ENCODE results near the gene ETNK2.

The ETNK2 gene

DNA sequence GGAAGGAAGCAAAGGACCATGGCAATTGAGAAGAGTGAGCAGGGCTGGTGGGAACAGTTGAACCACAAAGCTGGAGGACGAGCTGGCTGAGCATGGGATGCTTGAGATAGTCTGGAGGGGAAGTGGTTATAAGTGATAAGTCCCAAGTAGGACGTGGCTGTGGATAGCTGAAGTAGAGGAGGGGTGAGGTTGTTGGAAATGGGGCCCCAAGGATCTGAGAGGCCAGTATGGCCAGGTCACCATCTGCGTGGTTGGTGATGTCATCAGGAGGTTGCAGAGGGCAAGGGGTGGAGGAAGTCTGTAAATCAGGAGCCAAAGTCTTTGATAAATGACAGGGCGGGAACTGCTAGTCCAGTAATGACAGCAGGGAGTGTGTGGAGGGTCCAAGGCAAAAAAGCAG, 25.3 kb upstream of the ETNK2 start:
- no peak for DNase-seq (ENCODE audit: low spot score)

DNA sequence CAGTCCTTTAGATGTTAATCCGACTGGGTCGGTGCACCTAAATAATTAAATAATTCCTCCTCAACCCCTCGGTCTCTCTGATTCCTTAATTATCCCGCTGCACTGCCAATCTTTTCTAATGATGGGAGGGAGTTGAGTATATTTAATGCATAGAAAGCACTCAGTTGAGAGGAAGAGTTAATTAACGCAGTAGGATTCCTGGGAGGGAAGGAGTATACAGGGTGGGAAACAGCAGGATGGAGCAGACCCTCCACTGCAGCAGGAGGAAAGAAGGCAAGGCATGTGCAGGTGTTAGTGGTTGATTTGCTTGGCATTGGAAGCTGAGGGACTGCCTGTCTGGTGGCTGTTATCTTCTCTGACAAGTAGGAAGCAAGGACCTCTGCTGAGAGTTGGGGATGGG, 24.2 kb upstream of the ETNK2 start:
- no peak for DNase-seq (ENCODE audit: low spot score)

DNA sequence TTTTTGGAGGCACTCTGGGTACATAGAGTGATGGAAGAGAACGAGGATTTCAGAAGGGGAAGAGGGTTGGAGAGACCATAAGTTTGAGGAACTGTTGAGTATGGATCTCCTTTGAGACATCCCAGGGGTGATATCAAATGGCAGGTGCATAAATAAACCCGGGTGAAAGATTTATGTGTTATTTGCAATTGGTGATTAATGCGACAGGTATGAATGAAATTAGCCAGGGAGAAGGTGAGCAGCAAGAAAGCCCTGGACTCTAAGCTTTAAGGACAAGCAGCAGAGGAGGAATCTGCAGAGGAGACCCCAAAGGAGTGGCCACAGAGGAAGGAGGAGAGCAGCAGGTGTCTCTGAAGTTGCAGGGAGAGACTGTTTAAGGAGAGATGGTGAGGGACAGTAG, 23.1 kb upstream of the ETNK2 start:
- no peak for DNase-seq (ENCODE audit: low spot score)

DNA sequence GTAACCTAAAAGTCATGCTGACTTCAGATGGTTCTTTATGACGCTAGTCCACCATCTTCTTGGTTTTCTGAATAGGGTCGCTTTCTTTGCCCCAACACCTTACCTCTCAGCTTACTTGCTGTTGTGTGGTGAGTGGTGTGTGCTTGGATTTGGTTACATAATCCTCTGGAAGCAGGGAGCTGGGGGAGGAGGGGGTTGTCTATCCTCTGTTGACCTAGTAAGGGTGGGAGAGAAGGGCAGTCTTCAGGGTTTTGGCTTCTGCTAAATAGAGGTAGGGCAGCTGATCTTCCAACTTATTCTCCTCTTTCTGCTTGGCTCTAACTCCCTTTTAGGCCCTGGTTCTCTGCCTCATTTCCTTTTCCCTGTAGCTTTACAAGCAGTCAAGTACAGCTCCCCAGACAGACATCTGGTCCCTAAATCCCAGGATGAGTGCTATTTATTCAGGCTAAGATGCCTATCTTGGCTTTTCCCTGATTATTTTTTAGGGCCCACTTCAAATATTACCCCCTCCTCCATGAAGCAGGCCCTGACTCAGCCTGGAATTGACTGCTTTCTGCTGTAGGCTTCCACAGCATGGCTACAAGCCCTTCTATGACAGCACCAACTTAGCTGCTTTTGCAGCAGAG, 20.7 kb upstream of the ETNK2 start:
- no peak for DNase-seq (ENCODE audit: low spot score)

DNA sequence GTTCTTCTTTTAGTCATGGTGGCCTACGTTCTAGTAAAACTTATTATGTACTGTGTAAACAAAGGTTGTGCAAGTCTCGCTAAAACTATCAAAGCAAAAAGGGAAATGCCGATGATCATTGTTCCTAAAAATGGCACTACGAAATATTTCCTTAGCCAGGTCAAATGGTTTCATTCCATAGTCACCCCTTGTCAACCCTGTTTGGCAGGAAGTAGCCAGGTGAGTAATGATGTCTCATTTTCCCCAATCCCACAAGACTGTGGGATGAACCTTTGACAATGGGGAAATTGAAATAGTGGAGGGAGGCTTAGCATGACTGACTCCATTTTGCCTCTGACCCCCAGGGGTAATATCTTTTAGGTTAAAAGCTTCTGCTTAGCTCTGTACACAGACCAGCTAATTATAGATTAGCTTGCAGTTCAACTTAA, 19.9 kb upstream of the ETNK2 start:
- DNase-seq (ENCODE audit: low spot score), result no peak

DNA sequence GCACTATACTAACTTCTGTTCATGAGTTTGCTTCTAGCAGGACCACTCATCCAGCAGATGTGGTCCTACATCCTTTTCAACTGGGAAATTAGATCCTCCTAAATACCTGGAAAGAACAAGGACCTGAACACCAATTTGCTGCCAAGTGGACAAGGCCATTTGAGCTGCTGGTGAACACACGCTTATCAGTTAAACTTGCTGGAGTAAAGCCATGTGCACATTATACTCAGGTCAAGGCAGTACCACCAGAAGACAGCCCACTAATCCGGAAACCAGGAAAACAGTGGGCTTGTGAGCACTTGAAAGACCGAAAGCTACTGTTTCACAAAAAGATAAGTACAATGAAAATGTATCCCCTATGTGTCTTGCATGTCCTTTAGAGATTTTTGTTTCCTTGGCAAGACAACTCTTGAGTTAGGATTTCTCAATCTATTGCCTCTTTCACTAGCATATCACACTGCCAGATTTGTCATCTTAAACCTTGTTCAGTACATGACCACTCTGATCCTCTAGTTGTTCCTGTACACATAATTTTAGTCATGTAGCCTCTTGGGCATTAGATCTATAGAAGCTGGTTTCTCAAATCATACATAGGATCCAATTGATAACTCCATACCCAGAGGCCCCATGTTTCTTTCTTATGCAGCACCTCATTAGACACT, 18.8 kb upstream of the ETNK2 start:
- no peak for DNase-seq (ENCODE audit: low spot score)

DNA sequence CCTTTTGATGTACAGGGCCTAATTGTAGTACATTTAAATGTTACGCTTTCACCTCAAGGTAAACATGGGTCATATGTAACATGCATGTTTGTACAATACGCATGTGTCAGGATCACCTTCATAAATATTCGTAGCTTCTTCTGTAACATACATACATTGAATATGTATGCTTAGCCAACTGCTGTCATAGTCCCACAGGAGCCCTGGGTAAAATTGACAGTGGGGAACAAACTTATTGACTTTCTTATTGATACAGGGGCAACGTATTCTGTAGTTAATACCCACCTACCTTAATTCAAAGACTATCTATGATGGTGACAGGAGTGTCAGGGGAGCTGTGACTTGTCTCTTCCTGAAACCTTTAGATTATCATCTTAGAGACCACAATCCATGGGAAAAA, 18.0 kb upstream of the ETNK2 start:
- no peak for DNase-seq (ENCODE audit: low spot score)

DNA sequence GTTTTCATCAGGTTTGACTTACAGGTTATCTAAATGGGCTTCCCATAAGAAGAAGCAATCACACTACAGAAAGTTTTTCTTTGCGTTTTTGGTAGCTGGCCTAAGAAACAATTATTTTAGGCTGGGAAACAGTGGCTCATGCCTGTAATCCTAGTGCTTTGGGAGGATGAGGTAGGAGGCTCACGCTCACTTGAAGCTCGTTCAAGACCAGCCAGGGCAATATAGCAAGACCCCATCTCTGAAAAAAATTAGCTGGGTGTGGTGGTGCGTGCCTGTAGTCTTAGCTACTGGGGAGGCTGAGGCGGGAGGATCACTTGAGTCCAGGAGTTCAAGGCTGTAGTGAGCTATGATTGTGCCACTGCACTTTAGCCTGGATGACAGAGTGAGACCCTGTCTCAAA, 15.9 kb upstream of the ETNK2 start:
- DNase-seq (ENCODE audit: low spot score), result no peak

DNA sequence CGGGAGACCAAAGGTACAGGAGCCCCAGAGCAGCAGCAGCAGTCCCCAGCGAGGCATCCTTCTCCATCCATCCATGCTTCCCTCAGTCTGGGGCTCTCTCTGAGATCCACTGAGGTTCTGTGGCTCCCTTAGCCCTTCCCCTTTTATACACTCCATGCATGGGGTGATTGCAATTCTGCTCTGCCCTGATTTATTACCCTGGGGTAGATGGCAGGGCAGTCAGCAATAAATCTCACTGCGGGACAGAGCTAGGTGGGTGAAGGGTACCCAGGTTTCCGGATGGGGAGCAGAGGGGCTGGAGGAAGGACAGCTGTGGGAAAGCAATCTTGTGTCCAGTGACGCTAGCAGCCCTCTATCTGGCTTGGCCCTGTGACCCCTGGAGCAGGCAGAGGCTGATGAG, 14.4 kb upstream of the ETNK2 start, which contains the start of gene REN:
Gene REN, minus strand, starts transcription at position 119 of the 400 bp plus-strand sequence. Its CDS starts 44 bp downstream, at position 75.
- no peak for DNase-seq (ENCODE audit: low spot score)

DNA sequence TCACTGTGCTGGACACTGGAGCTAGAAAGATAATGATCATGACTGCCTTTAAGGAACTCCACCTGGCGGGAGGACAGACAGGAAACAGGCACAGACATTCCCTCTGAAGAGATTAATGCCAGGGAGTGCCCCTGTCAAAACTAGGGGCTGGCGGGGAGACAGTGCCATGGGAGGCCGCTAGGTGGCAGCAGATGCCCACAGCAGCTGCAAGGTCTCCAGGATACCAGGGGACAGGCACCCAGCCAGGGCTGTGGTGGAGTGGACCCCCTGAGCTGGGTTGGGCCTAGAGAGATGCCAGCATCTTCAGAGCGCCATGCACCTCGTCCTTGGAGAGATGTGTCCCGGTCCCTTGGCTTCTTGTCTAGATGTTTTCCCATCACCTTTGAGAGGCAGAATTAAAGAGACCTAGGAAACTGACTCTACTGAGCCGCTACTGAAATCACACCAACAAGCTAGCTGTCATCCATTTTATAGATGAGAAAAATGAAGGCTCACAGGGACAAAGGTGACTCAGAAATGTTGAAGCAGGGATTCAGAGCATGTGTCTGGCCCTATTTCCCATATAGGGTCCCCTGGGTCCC, 10.7 kb upstream of the ETNK2 start:
- peak; percentile 73 for DNase-seq (ENCODE audit: low spot score)

DNA sequence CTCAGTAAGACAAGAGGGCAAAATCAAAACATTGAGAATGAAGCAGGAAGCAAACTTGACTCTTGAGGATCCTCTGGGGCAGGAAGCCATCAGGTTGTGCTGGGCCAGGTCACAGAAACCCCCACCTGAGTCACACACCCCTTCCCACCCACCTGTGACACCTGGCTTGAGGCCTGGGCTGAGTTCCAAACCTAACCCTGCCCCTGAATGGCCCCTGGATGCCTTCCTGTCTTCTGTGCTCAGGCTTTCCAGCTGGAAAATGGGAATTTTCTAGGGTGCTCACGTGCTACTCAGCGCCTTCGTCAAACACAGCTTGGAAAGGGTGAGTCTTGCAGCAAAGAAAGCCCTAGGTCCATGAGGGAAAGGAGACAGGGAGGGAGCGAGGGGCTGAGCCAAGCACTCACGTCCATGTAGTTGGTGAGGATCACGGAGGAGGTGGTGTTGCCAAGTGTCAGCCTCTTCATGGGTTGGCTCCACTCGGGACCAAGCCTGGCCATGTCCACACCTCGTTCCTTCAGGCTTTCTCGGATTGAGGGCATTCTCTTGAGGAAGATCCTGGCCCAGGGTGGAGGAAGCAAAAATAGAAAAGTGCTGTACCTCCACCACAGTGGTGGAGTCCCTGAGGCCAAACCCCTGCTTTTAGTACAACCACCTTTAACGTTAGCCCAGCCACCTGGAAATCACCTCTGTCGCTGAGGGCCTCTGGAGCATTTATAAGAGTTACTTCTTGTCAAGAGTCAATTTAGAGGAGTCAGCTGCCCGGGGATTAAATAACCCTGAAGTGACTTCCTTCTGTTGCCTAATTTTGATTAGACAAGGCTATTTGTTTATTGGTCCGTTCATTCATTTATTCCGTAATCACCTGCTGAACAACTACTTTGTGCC, 10.0 kb upstream of the ETNK2 start:
- DNase-seq (ENCODE audit: low spot score), result no peak

DNA sequence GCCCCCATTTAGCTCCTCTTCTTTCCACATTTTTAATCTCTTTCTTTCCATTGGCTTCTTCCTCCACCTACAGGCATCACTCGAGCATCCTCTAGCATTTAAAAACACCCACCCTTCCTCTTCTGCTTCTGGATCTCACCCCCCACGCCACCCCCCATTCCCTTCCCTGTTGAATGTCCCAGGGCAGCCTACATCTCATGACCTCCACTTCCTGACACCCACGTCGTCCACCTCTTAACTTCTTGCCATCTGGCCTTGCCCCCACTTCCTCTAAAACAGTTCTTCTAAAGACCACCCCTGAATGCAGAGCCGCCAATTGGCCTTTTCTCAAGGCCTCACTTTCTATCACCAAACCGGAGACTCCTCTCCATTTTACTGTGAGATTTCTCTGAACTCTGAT, 6.1 kb upstream of the ETNK2 start:
- DNase-seq (ENCODE audit: low spot score), result no peak

DNA sequence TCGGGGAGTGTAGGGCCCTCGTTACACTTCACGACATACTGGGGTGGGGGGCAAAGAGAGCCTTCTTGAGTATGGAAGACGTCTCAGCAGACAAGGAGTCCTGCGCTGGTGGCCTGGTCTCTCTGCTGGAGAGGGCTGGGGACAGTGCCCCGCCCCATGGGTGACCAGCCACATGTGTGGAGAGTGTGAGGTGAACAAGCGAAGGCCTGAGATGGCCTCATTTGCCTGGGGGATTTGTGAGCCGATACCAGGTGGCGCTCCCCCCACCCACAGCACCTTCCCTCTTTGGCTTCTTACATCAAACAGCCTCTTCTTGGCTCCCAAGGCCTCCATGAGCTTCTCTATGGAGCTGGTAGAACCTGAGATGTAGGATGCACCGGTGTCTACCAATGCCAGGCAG, 4.0 kb upstream of the ETNK2 start:
- no peak for DNase-seq (ENCODE audit: low spot score)

DNA sequence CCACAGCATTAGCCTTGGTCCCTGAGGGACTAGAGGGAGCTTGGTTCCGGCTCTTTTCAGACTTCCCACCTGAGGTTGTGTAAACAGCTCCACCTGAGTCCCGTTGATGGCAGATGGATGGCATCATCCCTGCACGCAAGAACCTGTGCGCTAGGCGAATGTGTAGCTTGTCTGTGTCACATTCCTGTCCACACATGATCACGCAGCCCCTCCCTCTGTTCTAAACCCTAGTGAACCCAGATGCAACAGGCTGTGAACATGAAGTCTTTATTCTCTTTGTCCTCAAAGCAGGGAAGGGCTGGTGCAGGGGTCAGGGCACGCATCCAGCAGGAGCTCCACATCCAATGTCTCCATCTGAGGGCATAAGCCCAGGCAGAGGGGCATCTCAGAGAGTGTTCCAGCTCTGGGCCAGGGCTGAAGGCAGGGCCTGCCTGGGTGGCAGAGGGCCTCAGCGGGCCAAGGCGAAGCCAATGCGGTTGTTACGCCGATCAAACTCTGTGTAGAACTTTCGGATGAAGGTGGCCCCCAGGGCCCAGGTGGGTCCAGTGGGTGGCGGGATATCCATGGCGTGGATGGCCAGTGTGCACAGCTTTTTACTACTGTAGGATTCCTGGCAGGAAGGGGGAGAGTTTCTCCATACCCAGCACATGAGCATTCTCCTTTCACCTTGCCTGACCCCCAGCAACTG, 2.9 kb upstream of the ETNK2 start:
- DNase-seq (ENCODE audit: low spot score), result no peak

DNA sequence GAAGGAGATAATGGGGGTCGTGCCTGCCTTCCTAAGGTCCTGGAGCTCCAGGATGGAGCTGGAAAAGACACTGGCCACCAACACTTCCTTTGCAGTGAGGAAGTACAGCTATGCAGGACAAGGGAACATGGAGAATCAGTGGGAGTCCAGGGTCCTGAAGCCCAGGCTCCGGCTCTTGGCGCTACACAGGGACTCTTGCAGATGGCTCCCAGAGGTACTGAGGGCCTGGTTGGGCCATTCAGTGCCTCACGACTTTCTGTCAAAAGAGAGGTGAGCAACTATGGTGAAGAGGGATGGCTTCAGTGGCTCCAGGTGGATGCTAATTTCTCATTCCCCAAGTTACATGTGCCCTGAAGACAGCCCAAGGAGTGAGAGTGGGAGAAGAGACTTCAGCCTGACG, 1.8 kb upstream of the ETNK2 start:
- no peak for DNase-seq (ENCODE audit: low spot score)

DNA sequence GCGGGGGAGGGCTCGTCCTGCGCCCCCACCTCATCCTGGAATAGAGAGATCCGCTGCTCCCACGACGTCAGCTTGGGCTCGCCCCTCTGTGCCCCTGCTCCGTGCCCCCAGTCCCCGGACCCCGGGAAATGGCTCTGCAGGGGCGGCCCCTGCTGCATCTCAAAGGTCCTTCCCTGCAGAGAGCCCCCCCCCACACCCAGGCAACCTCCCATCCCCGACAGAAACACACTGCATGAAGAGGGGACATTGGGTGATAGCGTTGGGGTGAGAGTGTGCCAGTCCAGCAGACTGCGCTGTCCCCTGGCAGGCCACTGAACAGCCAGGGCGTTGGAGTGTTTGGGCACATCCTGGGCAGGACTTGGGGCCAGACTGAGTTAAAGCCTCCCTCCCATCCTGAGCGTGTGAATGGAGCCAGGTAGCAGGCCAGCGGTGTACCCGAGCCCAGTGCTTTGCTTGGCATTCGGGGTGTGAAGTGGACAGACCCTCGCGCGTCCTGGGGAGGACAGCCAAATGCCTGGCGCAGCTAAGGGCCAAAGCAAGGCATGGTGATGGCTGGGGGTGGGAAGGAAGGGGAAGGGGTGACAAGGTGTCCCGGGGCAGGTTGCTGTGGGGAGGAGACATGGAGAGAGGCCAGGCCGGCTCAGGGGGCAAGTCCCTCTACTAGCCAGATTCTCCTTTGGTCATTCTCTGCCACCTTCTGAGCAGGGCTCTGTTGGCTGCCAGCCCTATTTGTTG, 633 bp upstream of the ETNK2 start:
- DNase-seq (ENCODE audit: low spot score), result no peak

DNA sequence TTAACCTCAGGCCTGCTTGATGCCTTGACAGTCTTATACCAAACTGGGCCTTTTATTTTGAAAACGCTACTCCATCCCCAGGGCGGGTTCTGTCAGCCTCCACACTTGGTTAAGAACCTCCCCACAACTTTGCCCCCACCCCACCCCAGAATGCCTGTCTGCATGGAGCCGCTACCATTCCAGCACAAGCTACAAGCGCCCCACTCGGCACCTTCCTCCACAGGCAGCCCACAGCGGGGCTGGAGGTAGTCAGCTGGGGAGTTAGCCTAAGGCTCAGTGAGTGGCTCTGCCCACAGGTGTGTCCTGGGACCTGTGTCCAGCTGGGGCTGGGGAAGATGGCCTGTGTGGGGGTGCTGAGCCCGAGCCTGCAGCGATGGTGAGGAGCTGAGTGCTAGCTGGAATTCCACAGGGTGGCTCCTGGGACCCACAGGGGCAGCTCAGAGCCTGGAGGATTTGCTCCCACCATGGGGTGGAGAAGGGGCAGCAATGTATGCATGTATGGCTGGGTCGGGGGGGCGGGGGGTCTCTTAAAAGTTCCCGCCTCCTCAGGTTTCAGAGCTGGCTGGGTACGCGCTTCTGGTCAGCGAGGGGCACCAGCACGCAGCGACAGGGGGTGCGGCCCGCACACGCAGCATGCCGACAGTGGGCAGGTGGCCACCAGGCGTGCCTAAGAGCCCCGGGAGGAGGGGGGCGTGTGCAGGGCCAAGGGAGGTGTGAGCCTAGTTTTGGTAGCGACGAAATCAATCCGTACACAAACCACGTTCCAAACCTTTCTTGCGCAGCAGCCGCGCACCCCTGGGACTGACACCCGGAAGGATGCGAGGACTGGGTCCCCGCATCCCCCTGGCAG, 917 bp downstream of the ETNK2 start:
- DNase-seq (ENCODE audit: low spot score), result no peak

DNA sequence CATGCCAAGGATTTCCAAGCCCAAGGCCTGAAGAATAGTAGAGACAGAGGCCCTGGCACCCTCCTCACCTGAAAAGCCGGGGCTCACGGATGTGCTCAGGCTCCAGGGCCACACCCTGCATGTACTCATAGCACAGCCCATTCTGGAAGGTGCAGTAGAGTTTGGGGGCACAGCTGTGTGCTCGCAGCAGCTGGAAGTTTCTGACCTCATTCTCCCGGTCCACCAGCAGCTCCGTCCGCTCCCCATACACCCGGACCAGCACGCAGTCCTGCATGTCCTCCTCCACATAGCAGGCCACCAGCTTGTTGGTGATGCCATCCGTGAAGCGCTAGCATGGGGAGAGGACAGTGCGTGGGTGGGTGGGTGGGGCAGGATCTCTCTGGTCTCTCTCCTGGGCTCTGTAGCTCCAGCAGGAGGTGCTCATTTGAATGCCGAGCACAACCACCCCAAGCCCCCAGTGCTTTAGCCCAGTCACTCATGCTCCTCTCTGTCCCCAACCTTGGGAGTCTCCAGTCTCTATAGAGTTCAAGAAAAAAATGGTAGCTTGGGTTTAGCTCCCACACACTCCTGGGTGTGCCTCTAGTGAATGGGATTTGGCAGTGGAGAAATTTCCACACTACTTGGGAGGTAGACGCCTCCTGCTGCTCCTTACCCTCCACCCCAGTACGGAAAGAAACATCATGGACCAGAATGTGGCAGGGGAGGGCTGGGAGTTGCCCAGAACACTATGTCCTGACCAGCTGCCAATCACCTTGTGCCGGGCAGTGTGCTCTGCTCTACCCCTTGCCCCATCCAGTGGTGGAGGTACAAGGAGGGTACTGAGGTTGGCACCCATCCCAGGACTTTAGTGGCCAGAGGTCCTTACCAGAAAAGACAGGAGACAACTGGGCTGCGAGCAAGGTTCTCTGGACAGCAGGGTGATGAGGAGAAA, 1.9 kb downstream of the ETNK2 start:
- no peak for DNase-seq (ENCODE audit: low spot score)

DNA sequence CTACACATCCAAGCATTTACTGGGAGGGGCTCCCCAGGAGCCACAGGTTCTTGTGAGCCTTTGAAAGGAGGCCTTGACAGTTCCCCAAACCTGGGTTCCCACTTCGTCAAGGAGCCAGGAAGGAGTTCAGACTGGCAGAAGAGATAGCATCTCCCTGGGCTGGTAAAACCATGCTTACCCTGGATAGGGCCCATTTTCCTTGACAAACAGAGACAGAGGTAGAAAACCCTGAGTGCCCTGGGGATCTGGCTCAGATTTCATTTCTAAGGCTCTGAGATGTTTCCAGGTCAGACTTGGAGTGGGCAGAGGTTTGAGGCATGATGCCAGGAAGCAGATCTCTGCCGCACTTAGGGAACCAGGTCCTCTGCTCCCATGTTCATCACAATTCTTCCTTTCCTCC, 2.7 kb downstream of the ETNK2 start:
- DNase-seq (ENCODE audit: low spot score), result no peak
